Measurements from ENCODE around the gene C1orf105. TPM values are rescaled to one million over a fixed set of nuclear protein-coding genes. Genes with fewer than 3 reads are reported as not detected.
A peak's percentile ranks its signal among the peaks of the same experiment; 100 is the strongest.

Gene C1orf105
- total and polyA plus RNA-seq, 2 of the 13 experiments (the other 11 are each of a cell fraction or from before 2014, with no cell fraction given), result 0.15 to 0.45 TPM

DNA sequence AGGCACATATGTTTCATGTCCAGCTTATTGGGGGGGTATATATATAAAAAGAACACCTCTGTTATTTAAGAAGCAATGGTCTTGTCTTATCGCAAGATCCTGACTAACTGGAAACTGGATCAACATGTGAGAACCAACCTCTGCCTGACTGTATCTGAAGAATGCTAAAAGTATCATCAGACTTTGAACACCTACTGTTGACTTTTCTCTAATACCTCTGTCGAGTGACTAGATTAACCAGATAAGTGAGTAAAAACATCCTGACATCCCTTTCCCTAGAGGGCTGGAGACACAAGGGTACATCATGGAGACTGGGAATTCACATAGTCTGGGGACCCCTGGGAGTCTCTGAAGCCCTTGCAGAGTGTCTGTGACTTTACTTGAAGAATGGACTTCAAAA lies 49.7 kb downstream of the C1orf105 start (continued):
- peak; percentile 93 for TF ChIP-seq HNF4G (IDR thresholded peaks at IDR 0.05; ENCODE audit: borderline replicate concordance, low read depth, low read length)
- TF ChIP-seq HNF4G (CRISPR knock-in tag; IDR thresholded peaks at IDR 0.05; ENCODE audit: borderline replicate concordance, low read depth), result peak; percentile 54; the same call in 1 of the 2 replicates
- peak; percentile 75 for TF ChIP-seq THAP11 (CRISPR knock-in tag; IDR thresholded peaks at IDR 0.05)
- TF ChIP-seq NFKBIZ (CRISPR knock-in tag; IDR thresholded peaks at IDR 0.05), result peak; percentile 28; the same call in 1 of the 2 replicates
- peak; percentile 98 for TF ChIP-seq BCL6 (CRISPR knock-in tag; IDR thresholded peaks at IDR 0.05)
- TF ChIP-seq CC2D1A (CRISPR knock-in tag; IDR thresholded peaks at IDR 0.05), result no peak
- no peak for TF ChIP-seq ZNF30 (CRISPR knock-in tag; IDR thresholded peaks at IDR 0.05)
- peak; percentile 79; the same call in 1 of the 2 replicates for TF ChIP-seq FOXK1 (CRISPR knock-in tag; IDR thresholded peaks at IDR 0.05; ENCODE audit: borderline replicate concordance, low read depth)
- TF ChIP-seq ZNF124 (CRISPR knock-in tag; IDR thresholded peaks at IDR 0.05), result 0 out of 2 replicates have a peak, but pooled peaks have one; percentile 21
- TF ChIP-seq FOXJ3 (CRISPR knock-in tag; IDR thresholded peaks at IDR 0.05; ENCODE audit: borderline replicate concordance), result peak; percentile 73; the same call in 1 of the 2 replicates
- TF ChIP-seq, protein P1, sequence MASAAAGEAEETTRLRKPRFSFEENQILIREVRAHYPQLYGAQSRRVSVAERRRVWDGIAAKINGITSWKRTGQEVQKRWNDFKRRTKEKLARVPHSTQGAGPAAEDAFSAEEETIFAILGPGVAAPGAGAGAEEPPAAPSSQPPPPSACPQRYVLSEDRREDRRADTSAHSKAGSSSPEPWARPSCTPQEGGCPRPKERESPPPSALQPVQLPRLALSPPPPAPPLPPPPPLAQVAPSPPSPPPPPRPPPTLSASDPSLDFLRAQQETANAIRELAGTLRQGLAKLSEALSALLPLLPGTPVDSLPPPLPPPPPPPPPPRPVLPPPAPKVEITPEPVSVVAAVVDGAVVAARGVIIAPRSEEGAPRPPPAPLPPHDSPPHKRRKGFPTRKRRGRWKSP (CRISPR knock-in tag; IDR thresholded peaks at IDR 0.05), result no peak
- TF ChIP-seq SALL1 (CRISPR knock-in tag; IDR thresholded peaks at IDR 0.05), result peak; percentile 34; the same call in 1 of the 2 replicates
- TF ChIP-seq PITX1 (CRISPR knock-in tag; IDR thresholded peaks at IDR 0.05), result peak; percentile 91
- peak; percentile 59 for TF ChIP-seq SOX13 (IDR thresholded peaks at IDR 0.05)
- peak in 1 of 2 experiments; percentile 88; a peak in 2 of 4 replicates for TF ChIP-seq SOX13 (CRISPR knock-in tag; conservative IDR thresholded peaks at IDR 0.05 in 1 of 2, IDR thresholded peaks at IDR 0.05 in 1 of 2)
- no peak for TF ChIP-seq SOX6 (IDR thresholded peaks at IDR 0.05)
- peak; percentile 87 for TF ChIP-seq SOX6 (CRISPR knock-in tag; IDR thresholded peaks at IDR 0.05)
- TF ChIP-seq, protein P2, sequence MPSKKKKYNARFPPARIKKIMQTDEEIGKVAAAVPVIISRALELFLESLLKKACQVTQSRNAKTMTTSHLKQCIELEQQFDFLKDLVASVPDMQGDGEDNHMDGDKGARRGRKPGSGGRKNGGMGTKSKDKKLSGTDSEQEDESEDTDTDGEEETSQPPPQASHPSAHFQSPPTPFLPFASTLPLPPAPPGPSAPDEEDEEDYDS (CRISPR knock-in tag; IDR thresholded peaks at IDR 0.05), result peak; percentile 49
- TF ChIP-seq FOXA1 (IDR thresholded peaks at IDR 0.05), result peak; percentile 69; the same call in 1 of the 2 replicates
- peak; percentile 93 for TF ChIP-seq FOXA1 (CRISPR knock-in tag; IDR thresholded peaks at IDR 0.05)
- 0 out of 2 replicates have a peak, but pooled peaks have one; percentile 34 for TF ChIP-seq ZBTB20 (CRISPR knock-in tag; IDR thresholded peaks at IDR 0.05; ENCODE audit: borderline replicate concordance, low read depth)
- TF ChIP-seq NR2F6 (IDR thresholded peaks at IDR 0.05), result peak; percentile 34
- peak; percentile 67 for TF ChIP-seq NR2F6 (CRISPR knock-in tag; IDR thresholded peaks at IDR 0.05)
- TF ChIP-seq KDM6A (CRISPR knock-in tag; IDR thresholded peaks at IDR 0.05; ENCODE audit: low read depth), result peak; percentile 82
- TF ChIP-seq, protein P3, sequence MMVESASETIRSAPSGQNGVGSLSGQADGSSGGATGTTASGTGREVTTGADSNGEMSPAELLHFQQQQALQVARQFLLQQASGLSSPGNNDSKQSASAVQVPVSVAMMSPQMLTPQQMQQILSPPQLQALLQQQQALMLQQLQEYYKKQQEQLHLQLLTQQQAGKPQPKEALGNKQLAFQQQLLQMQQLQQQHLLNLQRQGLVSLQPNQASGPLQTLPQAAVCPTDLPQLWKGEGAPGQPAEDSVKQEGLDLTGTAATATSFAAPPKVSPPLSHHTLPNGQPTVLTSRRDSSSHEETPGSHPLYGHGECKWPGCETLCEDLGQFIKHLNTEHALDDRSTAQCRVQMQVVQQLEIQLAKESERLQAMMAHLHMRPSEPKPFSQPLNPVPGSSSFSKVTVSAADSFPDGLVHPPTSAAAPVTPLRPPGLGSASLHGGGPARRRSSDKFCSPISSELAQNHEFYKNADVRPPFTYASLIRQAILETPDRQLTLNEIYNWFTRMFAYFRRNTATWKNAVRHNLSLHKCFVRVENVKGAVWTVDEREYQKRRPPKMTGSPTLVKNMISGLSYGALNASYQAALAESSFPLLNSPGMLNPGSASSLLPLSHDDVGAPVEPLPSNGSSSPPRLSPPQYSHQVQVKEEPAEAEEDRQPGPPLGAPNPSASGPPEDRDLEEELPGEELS (CRISPR knock-in tag; IDR thresholded peaks at IDR 0.05), result peak; percentile 69
- TF ChIP-seq, protein P4, sequence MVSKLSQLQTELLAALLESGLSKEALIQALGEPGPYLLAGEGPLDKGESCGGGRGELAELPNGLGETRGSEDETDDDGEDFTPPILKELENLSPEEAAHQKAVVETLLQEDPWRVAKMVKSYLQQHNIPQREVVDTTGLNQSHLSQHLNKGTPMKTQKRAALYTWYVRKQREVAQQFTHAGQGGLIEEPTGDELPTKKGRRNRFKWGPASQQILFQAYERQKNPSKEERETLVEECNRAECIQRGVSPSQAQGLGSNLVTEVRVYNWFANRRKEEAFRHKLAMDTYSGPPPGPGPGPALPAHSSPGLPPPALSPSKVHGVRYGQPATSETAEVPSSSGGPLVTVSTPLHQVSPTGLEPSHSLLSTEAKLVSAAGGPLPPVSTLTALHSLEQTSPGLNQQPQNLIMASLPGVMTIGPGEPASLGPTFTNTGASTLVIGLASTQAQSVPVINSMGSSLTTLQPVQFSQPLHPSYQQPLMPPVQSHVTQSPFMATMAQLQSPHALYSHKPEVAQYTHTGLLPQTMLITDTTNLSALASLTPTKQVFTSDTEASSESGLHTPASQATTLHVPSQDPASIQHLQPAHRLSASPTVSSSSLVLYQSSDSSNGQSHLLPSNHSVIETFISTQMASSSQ (IDR thresholded peaks at IDR 0.05; ENCODE audit: low read depth), result no peak
- TF ChIP-seq, protein P4 (CRISPR knock-in tag; IDR thresholded peaks at IDR 0.05; ENCODE audit: borderline replicate concordance), result peak; percentile 31; the same call in 1 of the 2 replicates

All from HepG2 (cell line).